Left hindlimb (tissue), 1 donor: ENCODE results near the gene TRAF2.

Source experiments
- DNase-seq: peaks from one replicate; pipeline ENCODE4 v3.0.0-alpha.2; 2018

Gene TRAF2

DNA sequence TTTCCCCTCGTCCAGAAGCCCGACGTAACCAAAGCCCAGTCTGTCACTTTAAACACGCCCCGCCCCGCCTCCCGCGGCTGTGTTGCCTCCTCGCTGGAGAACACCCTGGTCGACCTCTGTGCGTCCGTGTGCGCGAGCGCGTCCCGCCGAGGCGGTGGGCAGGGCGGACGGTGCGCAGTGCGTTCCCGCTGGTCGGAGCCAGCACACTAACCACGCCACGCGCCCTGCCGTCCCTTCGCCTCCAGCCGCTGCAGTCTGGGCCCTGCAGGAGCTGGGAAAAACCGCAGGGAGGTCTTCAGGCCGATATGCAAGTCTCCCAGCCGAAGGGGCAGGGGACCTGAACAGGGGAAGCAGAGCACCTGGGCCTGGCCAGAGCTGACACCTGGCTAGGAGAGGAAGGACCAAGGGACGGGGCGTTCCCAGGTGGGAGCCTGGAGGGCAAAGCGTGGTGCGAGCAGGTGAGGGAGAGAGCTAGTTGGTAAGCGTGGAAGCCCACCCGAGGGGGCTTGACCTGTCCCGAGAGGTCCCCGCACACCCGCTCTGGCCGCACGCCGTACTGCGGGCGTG is 38.4 kb upstream of the TRAF2 start:
- peak; percentile 87 for DNase-seq

DNA sequence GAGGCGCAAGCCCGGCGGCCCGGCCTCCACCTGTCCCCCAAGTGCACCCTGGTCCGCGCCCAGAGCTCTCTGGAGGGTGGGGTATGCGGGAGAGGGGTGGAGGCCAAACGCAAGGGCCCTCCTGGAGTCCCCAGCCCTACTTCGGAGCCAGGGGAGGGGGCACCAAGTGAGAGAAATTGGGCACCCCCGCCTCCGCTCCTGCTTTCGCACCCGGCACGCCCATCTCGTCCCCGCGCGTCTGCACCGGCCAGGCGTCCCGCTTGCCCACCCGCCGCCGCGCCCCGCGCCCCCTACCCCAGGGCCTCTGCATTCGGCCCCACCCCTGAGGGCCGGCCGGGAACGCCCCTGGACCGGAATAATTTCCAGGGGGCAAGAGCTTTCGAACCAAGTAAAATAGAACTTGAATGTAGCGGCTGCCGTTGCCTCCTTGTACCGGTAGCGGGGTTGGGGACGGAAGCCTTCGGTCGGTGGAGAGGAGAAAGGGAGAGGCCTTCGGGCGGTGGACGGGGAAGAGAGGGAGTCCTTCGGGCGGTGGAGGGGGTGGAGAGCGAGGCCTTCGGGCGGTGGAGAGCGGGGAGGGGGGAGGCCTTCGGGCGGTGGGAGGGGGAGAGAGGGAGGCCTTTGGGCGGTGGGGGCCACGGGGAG is 37.8 kb upstream of the TRAF2 start:
- DNase-seq = no peak

DNA sequence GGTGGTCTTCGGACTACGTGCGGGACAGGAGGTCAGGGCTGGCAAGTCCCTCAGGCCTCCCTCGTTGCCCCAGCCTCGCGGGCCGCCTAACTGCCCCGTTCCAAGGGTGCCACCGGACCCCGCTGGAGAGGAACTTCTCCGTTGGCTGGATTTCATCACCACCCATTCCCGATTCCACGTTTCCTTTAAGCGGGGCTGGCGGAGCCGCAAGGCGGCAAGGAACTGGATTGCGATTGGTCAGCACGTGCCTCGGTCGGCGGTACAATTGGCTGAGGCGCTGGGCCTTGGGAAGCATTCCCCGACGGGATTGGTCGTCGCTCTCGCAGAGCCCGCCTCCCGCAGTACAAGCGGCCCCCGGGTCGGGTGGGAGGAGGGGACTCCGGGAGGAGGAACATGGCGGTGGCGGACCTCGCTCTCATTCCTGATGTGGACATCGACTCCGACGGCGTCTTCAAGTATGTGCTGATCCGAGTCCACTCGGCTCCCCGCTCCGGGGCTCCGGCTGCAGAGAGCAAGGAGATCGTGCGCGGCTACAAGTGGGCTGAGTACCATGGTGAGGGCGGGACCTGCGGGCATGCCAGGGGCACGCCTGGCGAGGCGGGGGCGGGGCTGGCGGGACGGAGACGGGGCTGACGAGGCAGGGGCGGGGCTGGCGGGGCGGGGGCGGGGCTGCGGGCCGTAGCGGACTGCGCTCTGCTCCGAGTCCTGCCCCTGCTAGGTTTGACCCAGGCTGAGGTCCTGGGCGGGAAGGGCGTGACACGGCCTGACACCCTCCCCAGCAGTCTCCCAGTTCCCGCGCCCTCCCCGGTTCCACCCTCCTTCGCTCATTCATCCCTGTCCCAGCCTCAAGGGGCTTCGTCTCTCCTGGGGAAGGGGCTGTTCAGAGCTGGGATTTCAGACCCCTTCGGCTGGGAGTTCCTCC is 37.0 kb upstream of the TRAF2 start, which contains the start of gene PHPT1:
Gene PHPT1, plus strand, starts transcription at position 372 of the 922 bp plus-strand sequence. Its CDS starts 22 bp downstream, at position 394.
- DNase-seq = peak; percentile 99

DNA sequence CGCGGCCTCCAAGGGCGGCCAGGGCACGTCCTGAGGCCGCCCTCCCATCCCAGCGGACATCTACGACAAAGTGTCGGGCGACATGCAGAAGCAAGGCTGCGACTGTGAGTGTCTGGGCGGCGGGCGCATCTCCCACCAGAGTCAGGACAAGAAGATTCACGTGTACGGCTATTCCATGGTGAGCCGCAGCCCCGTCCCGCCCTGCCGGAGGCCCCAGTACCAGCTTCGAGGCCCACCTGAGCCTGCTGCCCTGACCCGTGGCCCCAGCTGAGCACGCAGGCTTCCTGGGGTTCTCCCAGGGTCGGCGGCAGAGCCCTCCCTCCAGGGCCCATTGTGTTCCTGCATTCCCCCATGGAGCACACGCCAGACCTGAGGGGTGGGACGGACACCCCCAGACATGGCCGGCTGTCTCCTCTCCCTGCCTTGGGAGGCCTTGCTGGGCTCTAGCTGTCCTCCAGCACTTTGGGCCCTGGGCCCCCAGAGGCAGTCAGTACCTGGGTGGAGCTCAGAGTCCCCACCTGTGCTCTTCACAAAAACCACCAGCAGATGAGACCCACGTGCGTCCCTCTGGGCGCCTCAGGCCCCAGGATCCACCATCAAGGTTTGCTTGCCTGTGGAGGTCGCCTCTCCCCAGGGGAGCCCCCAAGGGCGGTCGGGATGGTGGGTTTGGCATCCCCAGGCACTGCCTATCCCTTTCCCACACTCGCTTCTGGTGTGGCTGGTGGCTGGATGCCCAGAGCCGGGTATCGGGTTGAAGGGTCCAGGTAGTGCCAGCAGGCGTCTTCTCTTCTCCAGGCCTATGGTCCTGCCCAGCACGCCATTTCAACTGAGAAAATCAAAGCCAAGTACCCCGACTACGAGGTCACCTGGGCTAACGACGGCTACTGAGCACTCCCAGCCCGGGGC is 36.1 kb upstream of the TRAF2 start:
- peak; percentile 45 for DNase-seq

DNA sequence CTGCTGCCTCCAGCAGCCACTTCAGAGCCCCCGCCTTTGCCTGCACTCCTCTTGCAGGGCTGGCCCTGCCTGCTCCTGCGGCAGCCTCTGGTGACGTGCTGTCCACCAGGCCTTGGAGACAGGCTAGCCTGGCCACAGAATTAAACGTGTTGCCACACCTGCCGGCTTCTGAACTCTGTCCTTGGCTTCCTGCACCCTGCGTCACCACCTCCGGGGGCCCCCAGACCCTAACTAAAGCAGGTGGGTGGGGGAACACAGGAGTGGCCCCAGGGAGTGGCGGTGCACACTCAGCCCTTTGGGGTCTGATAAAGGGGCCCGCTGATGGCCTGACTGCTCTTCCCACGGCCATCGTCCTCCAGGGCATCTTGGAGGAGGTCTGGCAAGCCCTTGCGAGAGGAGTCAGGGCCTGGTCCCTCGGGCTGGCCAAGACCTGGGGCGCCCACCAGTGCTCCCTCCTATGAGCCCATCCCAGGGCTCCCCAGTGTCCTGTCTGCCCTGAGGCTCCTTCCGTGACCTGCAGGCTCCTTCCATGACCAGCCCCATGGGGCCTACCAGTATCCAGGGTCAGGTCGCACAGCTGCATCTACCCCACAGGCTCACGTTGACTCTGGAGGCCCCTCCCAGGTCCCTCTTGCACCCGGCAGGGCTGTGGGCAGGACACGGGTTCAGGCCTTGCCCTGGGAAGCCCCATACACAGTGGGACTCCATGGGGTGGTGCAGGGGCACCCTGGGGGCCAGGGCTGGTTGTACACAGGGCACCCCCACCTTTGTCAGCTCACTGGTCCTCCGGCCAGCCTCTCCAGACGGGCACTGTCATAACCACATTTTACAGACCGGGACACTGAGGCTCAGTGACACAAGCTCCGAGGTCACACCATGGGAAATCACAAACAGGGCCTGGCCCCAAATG is 35.2 kb upstream of the TRAF2 start:
- peak; percentile 40 for DNase-seq

DNA sequence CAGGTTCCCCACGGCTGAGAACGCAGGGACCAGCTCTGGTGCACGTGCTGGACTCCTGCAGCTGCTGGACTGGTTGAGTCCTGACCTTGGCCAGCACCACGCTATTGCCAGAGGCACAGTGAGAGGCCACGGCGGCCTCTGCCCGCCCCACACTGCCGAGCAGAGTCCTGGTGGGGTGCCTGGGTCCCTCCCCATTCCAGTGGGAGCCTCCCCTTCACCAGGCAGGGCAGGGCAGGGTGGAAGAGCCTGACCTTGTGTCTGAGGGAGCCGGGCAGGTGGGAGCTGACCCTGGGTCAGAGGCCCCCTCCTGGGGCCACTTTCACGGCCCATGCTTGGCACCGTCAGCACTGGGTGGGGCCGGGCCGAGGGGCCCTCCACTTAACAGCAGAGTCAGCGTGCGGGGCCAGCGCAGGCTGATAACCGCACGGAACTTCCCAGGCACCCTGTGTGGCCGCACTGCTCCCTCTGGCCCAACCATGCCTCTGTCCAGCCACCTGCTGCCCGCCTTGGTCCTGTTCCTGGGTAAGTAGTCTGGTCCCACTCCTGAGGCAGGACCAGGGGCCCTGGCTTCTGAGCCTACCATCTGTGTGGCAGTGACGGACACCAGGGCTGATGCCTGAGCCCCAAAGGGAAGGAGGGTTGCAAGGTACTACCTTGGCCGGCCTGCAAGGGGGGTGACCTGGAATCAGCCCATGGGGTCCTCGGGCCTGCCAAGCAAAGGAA is 34.2 kb upstream of the TRAF2 start, which contains the start of gene MAMDC4:
Gene MAMDC4, plus strand, starts transcription at position 406 of the 723 bp plus-strand sequence. Its CDS starts 71 bp downstream, at position 477.
- DNase-seq = peak; percentile 23

DNA sequence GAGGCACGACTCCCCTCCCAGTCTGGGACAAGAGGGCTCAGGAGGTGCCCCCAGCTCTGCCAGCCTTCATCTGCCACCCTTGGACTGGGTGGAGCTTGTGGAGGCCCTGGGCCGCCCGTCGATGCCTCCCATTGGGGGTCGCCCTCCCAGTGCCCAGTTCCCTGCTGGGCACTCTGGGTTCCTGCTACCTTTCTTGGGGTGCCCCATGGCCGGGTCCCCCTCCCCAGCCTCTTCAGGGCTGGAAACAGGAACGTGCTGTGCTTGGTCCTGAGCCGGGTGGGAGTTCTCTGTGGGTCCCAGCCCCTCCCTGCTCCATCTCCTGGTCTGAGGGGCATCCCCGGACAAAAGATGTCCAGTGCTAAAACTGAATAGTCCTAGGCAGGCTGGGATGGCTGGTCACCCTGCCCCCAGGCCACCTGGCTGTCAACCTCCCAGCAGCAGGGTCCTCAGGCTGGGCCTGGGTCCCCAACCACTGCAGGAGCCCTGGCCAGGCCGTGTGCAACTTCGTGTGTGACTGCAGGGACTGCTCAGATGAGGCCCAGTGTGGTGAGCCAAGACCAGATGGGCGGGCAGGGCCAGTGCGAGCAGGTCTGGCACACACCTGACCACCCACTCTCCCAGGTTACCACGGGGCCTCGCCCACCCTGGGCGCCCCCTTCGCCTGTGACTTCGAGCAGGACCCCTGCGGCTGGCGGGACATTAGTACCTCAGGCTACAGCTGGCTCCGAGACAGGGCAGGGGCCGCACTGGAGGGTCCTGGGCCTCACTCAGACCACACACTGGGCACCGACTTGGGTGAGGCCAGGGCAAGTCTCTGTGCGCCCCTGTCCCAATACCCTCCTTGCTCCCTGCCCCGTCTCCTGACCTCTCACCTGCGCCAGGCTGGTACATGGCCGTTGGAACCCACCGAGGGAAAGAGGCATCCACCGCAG is 33.4 kb upstream of the TRAF2 start:
- peak; percentile 47 for DNase-seq

DNA sequence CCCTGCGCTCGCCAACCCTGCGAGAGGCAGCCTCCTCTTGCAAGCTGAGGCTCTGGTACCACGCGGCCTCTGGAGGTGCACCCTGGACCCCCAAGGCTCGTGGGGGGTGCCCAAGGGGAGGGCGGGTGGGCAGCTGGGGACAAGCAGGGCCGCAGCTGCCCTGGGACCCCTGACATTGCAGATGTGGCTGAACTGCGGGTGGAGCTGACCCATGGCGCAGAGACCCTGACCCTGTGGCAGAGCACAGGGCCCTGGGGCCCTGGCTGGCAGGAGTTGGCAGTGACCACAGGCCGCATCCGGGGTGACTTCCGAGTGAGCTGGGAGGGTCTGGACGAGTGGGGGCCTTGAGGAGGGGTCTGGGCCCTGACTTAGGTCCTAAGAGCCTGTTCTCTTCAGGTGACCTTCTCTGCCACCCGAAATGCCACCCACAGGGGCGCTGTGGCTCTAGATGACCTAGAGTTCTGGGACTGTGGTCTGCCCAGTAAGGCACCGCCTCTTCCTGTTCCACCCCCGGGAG is 32.7 kb upstream of the TRAF2 start:
- DNase-seq = no peak

DNA sequence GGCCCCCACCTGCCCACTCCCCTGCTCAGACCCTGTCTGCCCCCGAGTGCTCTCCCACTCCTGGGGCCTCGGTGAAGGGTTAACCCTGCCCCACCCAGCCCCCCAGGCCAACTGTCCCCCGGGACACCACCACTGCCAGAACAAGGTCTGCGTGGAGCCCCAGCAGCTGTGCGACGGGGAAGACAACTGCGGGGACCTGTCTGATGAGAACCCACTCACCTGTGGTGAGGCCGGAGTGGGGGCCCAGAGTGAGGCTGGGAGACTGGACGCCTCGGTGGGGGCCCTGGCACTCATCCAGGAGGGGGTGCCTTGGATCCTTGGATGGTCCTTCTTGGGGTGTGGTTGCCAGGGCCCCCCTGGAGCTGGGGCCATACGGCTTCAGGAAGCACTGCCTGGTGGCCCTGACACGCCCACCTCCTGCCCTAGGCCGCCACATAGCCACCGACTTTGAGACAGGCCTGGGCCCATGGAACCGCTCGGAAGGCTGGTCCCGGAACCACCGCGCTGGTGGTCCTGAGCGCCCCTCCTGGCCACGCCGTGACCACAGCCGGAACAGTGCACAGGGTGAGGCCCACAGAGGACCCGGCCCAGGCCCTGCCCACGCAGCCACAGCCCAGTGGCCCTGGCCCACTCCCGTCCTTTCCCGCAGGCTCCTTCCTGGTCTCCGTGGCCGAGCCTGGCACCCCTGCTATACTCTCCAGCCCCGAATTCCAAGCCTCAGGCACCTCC is 32.0 kb upstream of the TRAF2 start:
- peak; percentile 52 for DNase-seq

DNA sequence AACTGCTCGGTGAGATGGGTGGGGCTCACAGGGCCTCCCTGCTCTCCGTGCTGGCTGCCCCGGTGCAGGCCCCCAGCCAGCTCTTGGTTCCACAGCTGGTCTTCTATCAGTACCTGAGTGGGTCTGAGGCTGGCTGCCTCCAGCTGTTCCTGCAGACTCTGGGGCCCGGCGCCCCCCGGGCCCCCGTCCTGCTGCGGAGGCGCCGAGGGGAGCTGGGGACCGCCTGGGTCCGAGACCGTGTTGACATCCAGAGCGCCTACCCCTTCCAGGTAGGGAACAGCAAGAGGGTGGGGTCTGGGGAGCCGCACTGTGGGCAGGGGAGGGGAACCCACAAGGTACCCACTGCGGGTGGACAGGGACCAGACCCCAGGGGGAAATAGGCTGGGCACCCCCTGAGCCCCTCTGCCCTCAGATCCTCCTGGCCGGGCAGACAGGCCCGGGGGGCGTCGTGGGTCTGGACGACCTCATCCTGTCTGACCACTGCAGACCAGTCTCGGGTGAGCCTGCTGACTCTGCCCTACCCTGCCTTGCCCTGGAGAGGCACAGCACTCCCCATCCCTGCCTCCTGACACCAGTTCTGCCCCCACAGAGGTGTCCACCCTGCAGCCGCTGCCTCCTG is 31.4 kb upstream of the TRAF2 start:
- peak; percentile 39 for DNase-seq

DNA sequence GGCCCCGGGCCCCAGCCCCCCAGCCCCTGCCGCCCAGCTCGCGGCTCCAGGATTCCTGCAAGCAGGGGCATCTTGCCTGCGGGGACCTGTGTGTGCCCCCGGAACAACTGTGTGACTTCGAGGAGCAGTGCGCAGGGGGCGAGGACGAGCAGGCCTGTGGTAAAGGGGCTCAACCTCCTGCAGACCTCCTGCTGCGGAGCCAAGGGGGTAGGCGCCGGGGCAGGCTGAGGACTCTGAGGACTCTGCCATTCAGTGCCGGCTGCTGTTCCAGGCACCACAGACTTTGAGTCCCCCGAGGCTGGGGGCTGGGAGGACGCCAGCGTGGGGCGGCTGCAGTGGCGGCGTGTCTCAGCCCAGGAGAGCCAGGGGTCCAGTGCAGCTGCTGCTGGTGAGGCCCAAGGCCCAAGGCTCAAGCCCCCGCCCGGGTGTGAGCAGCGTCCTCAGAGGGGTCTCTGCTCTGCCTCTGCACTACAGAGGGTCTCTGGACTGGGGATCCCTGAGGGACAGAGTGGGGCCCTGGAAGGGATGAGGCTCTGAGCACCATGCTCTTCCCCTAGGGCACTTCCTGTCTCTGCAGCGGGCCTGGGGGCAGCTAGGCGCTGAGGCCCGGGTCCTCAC is 30.7 kb upstream of the TRAF2 start:
- no peak for DNase-seq

DNA sequence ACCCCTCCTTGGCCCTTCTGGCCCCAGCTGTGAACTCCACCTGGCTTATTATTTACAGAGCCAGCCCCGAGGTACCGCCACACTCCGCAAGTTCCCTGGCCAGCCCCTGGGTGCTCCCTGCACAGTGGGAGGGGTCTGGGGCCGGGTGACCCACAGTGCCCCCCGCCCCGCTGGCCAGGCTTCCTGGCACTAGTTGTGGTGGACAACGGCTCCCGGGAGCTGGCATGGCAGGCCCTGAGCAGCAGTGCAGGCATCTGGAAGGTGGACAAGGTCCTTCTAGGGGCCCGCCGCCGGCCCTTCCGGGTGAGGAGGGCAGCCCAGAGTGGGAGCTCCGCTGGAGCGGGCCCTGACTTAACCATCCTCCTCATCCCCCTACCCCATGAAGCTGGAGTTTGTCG is 30.2 kb upstream of the TRAF2 start:
- no peak for DNase-seq

DNA sequence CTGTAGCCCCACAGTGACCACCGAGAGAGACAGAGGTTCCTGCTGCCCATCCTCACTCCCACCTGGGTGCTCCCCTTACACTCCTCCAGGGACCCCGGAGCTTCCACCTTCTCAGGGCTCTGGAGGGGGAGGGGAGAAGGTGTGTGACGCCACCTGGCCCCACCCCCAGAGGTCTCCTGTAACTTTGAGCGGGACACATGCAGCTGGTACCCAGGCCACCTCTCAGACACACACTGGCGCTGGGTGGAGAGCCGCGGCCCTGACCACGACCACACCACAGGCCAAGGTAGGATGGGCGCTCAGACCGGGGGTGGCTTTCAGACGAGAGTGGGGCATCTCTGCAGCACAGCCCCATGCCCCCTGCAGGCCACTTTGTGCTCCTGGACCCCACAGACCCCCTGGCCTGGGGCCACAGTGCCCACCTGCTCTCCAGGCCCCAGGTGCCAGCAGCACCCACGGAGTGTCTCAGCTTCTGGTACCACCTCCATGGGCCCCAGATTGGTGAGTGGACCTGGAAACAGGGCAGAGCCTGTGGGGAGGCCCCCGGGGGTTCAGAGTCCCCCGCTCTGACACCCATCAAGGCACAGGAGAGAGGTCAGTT is 29.7 kb upstream of the TRAF2 start:
- DNase-seq = peak; percentile 37

DNA sequence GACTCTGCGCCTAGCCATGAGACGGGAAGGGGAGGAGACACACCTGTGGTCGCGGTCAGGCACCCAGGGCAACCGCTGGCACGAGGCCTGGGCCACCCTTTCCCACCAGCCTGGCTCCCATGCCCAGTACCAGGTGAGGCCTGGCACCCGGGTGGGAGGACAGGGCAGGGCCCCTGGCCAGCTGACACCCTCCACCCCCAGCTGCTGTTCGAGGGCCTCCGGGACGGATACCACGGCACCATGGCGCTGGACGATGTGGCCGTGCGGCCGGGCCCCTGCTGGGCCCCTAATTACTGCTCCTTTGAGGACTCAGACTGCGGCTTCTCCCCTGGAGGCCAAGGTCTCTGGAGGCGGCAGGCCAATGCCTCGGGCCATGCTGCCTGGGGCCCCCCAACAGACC is 29.1 kb upstream of the TRAF2 start:
- DNase-seq = peak; percentile 42

DNA sequence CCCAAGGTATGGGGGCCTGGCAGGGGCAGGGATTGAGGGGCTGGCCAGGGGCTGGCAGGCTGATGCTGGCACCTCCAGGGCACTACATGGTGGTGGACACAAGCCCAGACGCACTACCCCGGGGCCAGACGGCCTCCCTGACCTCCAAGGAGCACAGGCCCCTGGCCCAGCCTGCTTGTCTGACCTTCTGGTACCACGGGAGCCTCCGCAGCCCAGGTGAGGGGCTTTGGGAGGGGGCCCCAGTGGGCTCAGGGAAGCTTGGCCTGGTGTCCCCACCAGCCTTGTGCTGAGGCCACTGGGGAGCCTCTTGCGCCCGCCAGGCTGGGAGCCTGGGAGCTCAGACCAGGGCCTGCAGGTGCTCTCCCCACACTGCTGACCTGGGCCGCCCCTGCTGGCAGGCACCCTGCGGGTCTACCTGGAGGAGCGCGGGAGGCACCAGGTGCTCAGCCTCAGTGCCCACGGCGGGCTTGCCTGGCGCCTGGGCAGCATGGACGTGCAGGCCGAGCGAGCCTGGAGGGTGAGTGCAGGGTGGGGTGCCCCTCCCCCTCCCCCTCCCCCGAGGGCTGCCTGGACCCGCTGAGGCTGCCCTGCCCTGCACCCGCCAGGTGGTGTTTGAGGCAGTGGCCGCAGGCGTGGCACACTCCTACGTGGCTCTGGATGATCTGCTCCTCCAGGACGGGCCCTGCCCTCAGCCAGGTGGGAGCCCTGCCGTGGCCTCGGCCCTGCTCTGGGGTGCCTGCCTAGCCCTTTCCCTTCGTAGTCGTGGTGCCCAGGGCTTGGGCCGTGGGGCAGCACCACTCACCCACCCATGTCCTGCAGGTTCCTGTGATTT is 28.5 kb upstream of the TRAF2 start:
- DNase-seq = peak; percentile 34

DNA sequence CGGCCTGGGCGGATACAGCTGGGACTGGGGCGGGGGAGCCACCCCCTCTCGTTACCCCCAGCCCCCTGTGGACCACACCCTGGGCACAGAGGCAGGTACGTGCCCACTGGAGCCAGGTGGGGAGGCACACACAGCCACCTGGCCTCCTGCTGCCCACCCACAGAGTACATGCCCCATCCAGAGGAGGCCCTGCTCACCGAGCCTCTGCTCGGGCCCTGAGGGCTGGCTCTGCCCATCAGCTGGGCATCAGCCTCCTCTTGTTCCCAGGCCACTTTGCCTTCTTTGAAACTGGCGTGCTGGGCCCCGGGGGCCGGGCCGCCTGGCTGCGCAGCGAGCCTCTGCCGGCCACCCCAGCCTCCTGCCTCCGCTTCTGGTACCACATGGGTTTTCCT is 27.9 kb upstream of the TRAF2 start:
- DNase-seq = no peak
